B cell (primary cell): Measurements from ENCODE around the gene BCL2L15. TPM values are rescaled to one million over a fixed set of nuclear protein-coding genes. Genes with fewer than 3 reads are reported as not detected.

Experiments
- ATAC-seq: fragments of 200-7000 bp; cut with Tn5 transposase; one replicate; pipeline ENCODE4 v1.10.0; 2021; ENCODE audit warnings: low read depth, mild to moderate bottlenecking, moderate number of reproducible peaks, moderate library complexity
- CTCF ChIA-PET: fragments of 350-600 bp; sonication (Branson Sonifier 250); formaldehyde crosslinking; loops from one replicate; lab custom pipeline; 2021; ENCODE audit warnings: antibody characterized with exemption, inconsistent platforms; lab: Charles Lee
- POLR2A ChIA-PET: fragments of 350-600 bp; sonication (Branson Sonifier 250); formaldehyde crosslinking; loops from one replicate; lab custom pipeline; 2021; ENCODE audit warnings: antibody characterized with exemption; lab: Charles Lee
- DNase-seq: peaks from one replicate; pipeline ENCODE4 v3.0.0; 2013
- H2AFZ ChIP-seq: 2 replicates; pipeline ENCODE4 v1.6.1; 2012; ENCODE audit warnings: mild to moderate bottlenecking, low read depth, low read length; ENCODE audit not compliant: insufficient read depth, poor library complexity, severe bottlenecking
- H3K27ac ChIP-seq, 2 donors: 1 replicate in 1 of 2; 2 replicates in 1 of 2; pipeline ENCODE4 v1.5.1; 2012 to 2013; ENCODE audit warnings: low read length in 2 of 2, mild to moderate bottlenecking in 2 of 2, moderate library complexity in 1 of 2
- H3K27me3 ChIP-seq, 4 experiments: fragments of 200-600 bp in 1 of 4; sonication (generic) in 1 of 4; replicated peaks in 1 of 4; 1 replicate in 2 of 4; 2 replicates in 2 of 4; pipeline versions ENCODE4 v1.6.1 to v1.7.0; 2013 to 2016; ENCODE audit warnings: low read length in 3 of 4, mild to moderate bottlenecking in 2 of 4, mixed read lengths in 1 of 4, moderate library complexity in 1 of 4; ENCODE audit not compliant: insufficient read depth in 4 of 4, control insufficient read depth in 3 of 4; ENCODE audit errors: control extremely low read depth in 1 of 4
- H3K36me3 ChIP-seq, 2 experiments: replicated peaks in 1 of 2; 1 replicate in 1 of 2; 2 replicates in 1 of 2; pipeline versions ENCODE4 v1.6.1 to v1.7.1; 2013; ENCODE audit warnings: low read length in 1 of 2; ENCODE audit not compliant: insufficient read depth in 2 of 2, control insufficient read depth in 1 of 2; ENCODE audit errors: control extremely low read depth in 1 of 2, extremely low read depth in 1 of 2
- H3K4me1 ChIP-seq, 2 donors: fragments of 200-600 bp in 1 of 2; sonication (generic) in 1 of 2; 1 replicate in 1 of 2; 2 replicates in 1 of 2; pipeline versions ENCODE4 v1.5.1 to v1.6.1; 2013 to 2017; ENCODE audit warnings: low read length in 2 of 2; ENCODE audit not compliant: control insufficient read depth in 2 of 2, insufficient read depth in 2 of 2
- H3K4me2 ChIP-seq: replicated peaks from 2 replicates; pipeline ENCODE3; 2012; ENCODE audit warnings: mild to moderate bottlenecking, low read depth, low read length; ENCODE audit not compliant: poor library complexity, severe bottlenecking
- H3K4me3 ChIP-seq, 5 experiments: fragments of 200-600 bp in 1 of 5; sonication (generic) in 1 of 5; 1 replicate in 3 of 5; 2 replicates in 2 of 5; pipeline versions ENCODE4 v1.5.1 to v1.7.0; 2011 to 2016; ENCODE audit warnings: low read length in 4 of 5, mild to moderate bottlenecking in 4 of 5, low read depth in 2 of 5, control low read depth in 1 of 5, moderate library complexity in 1 of 5; ENCODE audit not compliant: insufficient read depth in 1 of 5; ENCODE audit errors: control extremely low read depth in 1 of 5, extremely low read depth in 1 of 5
- H3K79me2 ChIP-seq: fragments of 200-600 bp; sonication (generic); one replicate; pipeline ENCODE4 v1.6.0; 2016; ENCODE audit warnings: low read length; ENCODE audit not compliant: control insufficient read depth, insufficient read depth
- H3K9ac ChIP-seq: fragments of 200-600 bp; sonication (generic); 2 replicates; pipeline ENCODE4 v1.6.1; 2017; ENCODE audit warnings: mild to moderate bottlenecking, low read length, moderate library complexity
- H3K9me3 ChIP-seq, 3 donors: one replicate each; pipeline versions ENCODE4 v1.6.1 to v1.7.1; 2013; ENCODE audit warnings: low read length in 2 of 3; ENCODE audit not compliant: control insufficient read depth in 2 of 3, insufficient read depth in 1 of 3; ENCODE audit errors: control extremely low read depth in 1 of 3
- H4K20me1 ChIP-seq: 2 replicates; pipeline ENCODE4 v1.6.0; 2012; ENCODE audit warnings: mild to moderate bottlenecking, low read length; ENCODE audit not compliant: insufficient read depth, control insufficient read depth, poor library complexity, severe bottlenecking
- H3K27ac Mint-ChIP-seq: one replicate; pipeline ENCODE4 v1.8.0; 2021; ENCODE audit warnings: mixed read lengths
- H3K27me3 Mint-ChIP-seq: one replicate; pipeline ENCODE4 v1.8.0; 2021; ENCODE audit warnings: mixed read lengths
- H3K4me1 Mint-ChIP-seq: one replicate; pipeline ENCODE4 v1.8.0; 2021; ENCODE audit warnings: mixed read lengths
- H3K4me3 Mint-ChIP-seq: one replicate; pipeline ENCODE4 v1.8.0; 2021; ENCODE audit warnings: mixed read lengths
- H3K9me3 Mint-ChIP-seq: one replicate; pipeline ENCODE4 v1.8.0; 2022; ENCODE audit warnings: mixed read lengths; ENCODE audit not compliant: insufficient read depth
- EZH2 ChIP-seq: IDR thresholded peaks from 2 replicates; pipeline ENCODE4 v1.6.1; 2012; ENCODE audit warnings: borderline replicate concordance, low read depth, mild to moderate bottlenecking, moderate library complexity, low read length; ENCODE audit not compliant: insufficient read depth, poor library complexity, severe bottlenecking
- WGBS: methylation state at CpG from one replicate; pipeline ENCODE4 v1.1.5; 2013; ENCODE audit warnings: missing lambda C conversion rate; ENCODE audit not compliant: insufficient coverage; 5-methylcytosine and 5-hydroxymethylcytosine counted together
- intact Hi-C: fragments of 100-400 bp; cut with micrococcal nuclease; formaldehyde crosslinking; loops from one replicate; pipeline ENCODE4 v1.10.0; 2022
- polyA plus RNA-seq: library from polyadenylated mRNA; depleted of rRNA; stranded (reverse); fragments of >200 nt; gene quantifications from 2 replicates; pipeline ENCODE4 v1.2.3, GENCODE V29; 2012
- total RNA-seq, 2 donors: library from RNA; stranded (reverse); fragments of 120-200 nt in 1 of 2; gene quantifications; 1 replicate in 1 of 2; 2 replicates in 1 of 2; pipeline versions ENCODE4 v1.2.3 to v1.2.4, GENCODE V29; 2013 to 2022
- TF ChIP-seq, protein P1 (sequence below): fragments of 200-600 bp; IDR thresholded peaks from one replicate; pipeline ENCODE4 v1.8.0; 2022; ENCODE audit warnings: antibody characterized with exemption, mild to moderate bottlenecking

The BCL2L15 gene
- total and polyA plus RNA-seq, 2 donors (not counting 1 experiment from before 2014, with no cell fraction given) = 0.63 to 1.6 TPM

DNA sequence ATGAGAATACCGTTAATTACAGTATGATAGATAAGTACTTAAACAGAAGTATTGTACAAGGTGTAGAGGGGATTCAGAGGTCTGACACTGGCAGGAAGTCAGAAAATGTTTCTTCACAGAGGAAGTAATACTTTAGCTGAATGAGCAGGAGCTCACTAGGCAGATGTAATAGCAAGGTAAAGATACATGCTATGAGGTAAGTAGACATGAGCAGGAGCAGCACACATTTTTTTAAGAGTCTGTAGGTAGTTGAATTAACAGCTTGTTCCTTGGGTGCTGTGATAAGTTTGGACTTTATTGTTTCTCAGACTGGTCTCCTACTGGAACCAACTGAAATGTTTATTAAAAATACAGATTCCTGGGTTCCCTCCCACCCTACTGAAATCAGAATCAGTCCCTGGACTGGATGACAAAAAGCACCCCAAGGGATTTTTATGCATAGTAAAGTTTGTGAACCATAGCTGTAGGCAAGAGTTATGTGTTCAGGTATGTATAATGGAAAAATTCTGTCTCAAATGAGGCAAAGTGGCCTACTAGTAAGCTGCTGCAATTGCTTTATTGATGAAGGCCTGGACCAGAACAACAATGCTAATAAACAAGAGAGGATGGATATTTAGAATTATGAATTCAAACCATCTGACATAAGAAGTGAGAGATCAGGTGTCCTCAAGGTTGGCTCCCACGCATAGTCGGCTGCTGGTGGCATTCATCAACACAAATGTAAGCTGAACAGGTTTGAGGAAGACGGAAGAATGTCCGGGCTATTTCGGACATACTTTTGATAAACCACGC lies 16.3 kb upstream of the BCL2L15 start:
- Histone ChIP-seq H3K36me3 (peaks cover 3 to 40% of the 10 kb centered on the region in 2 experiments), H3K79me2 (peaks cover 41% of the 10 kb centered on the region), H2AFZ (peak overlapping the region; percentile 96), H4K20me1 (no peaks in the 10 kb centered on the region), H3K4me1 (peaks cover 32 to 39% of the 10 kb centered on the region in 2 donors), H3K27me3 (no peaks in the 10 kb centered on the region), H3K27ac (peak overlapping the region; percentile 87 to 93), H3K9me3 (no peaks in the 10 kb centered on the region), H3K4me3 (peak overlapping the region; percentile 87 to 98 (median 92)), H3K4me2 (peak overlapping the region; percentile 83), H3K9ac (peak overlapping the region; percentile 85)
- H3K27ac Mint-ChIP-seq = peak overlapping the region; percentile 99
- TF ChIP-seq, protein P1, sequence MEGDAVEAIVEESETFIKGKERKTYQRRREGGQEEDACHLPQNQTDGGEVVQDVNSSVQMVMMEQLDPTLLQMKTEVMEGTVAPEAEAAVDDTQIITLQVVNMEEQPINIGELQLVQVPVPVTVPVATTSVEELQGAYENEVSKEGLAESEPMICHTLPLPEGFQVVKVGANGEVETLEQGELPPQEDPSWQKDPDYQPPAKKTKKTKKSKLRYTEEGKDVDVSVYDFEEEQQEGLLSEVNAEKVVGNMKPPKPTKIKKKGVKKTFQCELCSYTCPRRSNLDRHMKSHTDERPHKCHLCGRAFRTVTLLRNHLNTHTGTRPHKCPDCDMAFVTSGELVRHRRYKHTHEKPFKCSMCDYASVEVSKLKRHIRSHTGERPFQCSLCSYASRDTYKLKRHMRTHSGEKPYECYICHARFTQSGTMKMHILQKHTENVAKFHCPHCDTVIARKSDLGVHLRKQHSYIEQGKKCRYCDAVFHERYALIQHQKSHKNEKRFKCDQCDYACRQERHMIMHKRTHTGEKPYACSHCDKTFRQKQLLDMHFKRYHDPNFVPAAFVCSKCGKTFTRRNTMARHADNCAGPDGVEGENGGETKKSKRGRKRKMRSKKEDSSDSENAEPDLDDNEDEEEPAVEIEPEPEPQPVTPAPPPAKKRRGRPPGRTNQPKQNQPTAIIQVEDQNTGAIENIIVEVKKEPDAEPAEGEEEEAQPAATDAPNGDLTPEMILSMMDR = no peak
- no peak for TF ChIP-seq EZH2
- WGBS = 0% methylated on average over 3 of the region's 7 CpGs
- ATAC-seq = no peak
- ChIA-PET POLR2A (interaction anchor here (1.0 to 3.5 kb wide), 5 partner anchors 26 to 91 kb away, joined by 4 to 50 read pairs (median 5); partner anchors contain the start of genes HIPK1 and RSBN1), CTCF (interaction anchor here (0.8 to 5.6 kb wide), 15 partner anchors 11 to 1188 kb away, joined by 3 to 94 read pairs (median 5); partner anchors contain the start of genes HIPK1 and PPM1J)
- H3K9me3 Mint-ChIP-seq = no peaks in the 10 kb centered on the region
- DNase-seq = peak; percentile 79
- peak overlapping the region; percentile 92 for H3K4me3 Mint-ChIP-seq
- H3K4me1 Mint-ChIP-seq = peaks cover 43% of the 10 kb centered on the region
- intact Hi-C loops = loop anchor here (1.0 to 10.0 kb wide), 2 partner anchors 44 to 1189 kb away; partner anchors contain the start of gene PPM1J
- H3K27me3 Mint-ChIP-seq = no peaks in the 10 kb centered on the region

DNA sequence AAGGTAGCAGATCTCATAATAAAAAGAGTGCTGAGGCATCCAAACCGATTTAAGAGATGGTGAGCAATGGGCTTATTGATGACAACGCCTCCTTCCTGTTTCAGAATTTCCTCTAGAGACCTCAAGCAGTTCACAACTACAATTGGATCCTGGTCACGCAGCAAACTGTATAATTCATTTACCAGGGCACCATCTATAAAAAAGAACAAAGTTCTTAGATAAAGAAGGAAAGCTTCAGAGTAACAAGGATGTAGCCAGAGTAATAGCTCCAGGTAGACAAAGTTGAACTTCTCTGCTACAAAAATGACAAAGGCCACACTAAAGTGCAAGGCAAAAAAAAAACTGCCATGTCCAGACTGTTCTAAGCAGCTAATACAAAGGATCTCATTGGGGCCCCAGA lies 13.8 kb upstream of the BCL2L15 start:
- no CpG with 5 or more reads among the region's 3 CpGs for WGBS
- no peak for ATAC-seq
- Mint-ChIP-seq H3K4me1 (peaks cover 46% of the 10 kb centered on the region), H3K4me3 (no peak overlapping the region), H3K27ac (peak overlapping the region; percentile 29), H3K27me3 (no peaks in the 10 kb centered on the region), H3K9me3 (no peaks in the 10 kb centered on the region)
- ChIA-PET POLR2A (no interaction called here), CTCF (interaction anchor here (1.1 to 5.6 kb wide), 3 partner anchors 42 to 66 kb away, joined by 6 to 80 read pairs (median 10); no protein-coding TSS in a partner anchor)
- no peaks in the 10 kb centered on the region for H3K9me3 ChIP-seq
- intact Hi-C loops = loop anchor here (2.0 to 10.0 kb wide), 2 partner anchors 16 to 1186 kb away; partner anchors contain the start of gene PPM1J
- no peaks in the 10 kb centered on the region for H3K27me3 ChIP-seq
- peaks cover 32 to 37% of the 10 kb centered on the region in 2 donors for H3K4me1 ChIP-seq
- H3K27ac ChIP-seq = no peak overlapping the region
- H2AFZ ChIP-seq = no peak overlapping the region
- no peak for DNase-seq
- H3K4me3 ChIP-seq = no peak overlapping the region
- H4K20me1 ChIP-seq = no peaks in the 10 kb centered on the region
- H3K9ac ChIP-seq = no peak overlapping the region
- H3K79me2 ChIP-seq = peaks cover 31% of the 10 kb centered on the region
- H3K36me3 ChIP-seq = peaks cover 3 to 55% of the 10 kb centered on the region in 2 experiments
- TF ChIP-seq, protein P1 = no peak
- TF ChIP-seq EZH2 = no peak
- no peak overlapping the region for H3K4me2 ChIP-seq
